Spleen (tissue), 7 donors: ENCODE results near the gene MMP17.

ENCODE experiments used
- POLR2A ChIP-seq, 3 donors: fragments of 450-650 bp; IDR thresholded peaks; one replicate each; pipeline ENCODE4 v1.5.1; 2017; ENCODE audit warnings: antibody characterized with exemption in 3 of 3, mild to moderate bottlenecking in 1 of 3
- POLR2AphosphoS5 ChIP-seq, 3 donors: sonication (generic); formaldehyde crosslinking; IDR thresholded peaks; one replicate each; pipeline ENCODE4 v1.5.1; 2017; ENCODE audit warnings: antibody characterized with exemption in 3 of 3
- TF ChIP-seq, protein P1 (sequence below), 11 experiments: fragments of 200-600 bp in 7 of 11; fragments of 450-650 bp in 4 of 11; sonication (generic) in 4 of 11; IDR thresholded peaks in 8 of 11; conservative IDR thresholded peaks in 3 of 11; 1 replicate in 7 of 11; 2 replicates in 4 of 11; pipeline versions ENCODE4 v1.4.0 to v1.8.0; 2016 to 2021; ENCODE audit warnings: antibody characterized with exemption in 11 of 11, inconsistent platforms in 4 of 11, mild to moderate bottlenecking in 1 of 11
- donor health status: DM: no; HTN: no; CAD: no; lungs with moderate emphysema.
- donor health status: DM: no; HTN: no; CAD: no.
- donor health status: DM: no; HTN: no; CAD: no.

DNA sequence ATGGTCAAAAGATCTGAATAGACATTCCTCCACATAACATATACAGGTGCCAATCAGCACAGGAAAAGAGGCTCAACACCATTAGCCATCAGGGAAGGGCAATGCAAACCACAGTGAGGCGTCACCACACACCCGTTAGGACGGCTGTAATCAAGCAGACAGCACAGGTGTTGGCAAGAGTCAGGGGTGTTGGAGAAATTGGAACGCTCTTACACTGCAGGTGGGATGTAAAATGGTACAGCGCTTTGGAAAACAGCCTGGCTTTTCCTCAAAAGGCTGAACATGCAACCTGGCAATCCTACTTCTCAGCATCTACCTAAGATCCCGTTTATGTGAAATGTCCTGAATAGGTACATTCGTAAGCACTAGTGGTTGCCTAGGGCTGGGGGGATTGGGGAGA lies 21.5 kb upstream of the MMP17 start:
- TF ChIP-seq POLR2AphosphoS5 (IDR thresholded peaks at IDR 0.05) (no peak), POLR2A (IDR thresholded peaks at IDR 0.05) (no peak)
- TF ChIP-seq, protein P1, sequence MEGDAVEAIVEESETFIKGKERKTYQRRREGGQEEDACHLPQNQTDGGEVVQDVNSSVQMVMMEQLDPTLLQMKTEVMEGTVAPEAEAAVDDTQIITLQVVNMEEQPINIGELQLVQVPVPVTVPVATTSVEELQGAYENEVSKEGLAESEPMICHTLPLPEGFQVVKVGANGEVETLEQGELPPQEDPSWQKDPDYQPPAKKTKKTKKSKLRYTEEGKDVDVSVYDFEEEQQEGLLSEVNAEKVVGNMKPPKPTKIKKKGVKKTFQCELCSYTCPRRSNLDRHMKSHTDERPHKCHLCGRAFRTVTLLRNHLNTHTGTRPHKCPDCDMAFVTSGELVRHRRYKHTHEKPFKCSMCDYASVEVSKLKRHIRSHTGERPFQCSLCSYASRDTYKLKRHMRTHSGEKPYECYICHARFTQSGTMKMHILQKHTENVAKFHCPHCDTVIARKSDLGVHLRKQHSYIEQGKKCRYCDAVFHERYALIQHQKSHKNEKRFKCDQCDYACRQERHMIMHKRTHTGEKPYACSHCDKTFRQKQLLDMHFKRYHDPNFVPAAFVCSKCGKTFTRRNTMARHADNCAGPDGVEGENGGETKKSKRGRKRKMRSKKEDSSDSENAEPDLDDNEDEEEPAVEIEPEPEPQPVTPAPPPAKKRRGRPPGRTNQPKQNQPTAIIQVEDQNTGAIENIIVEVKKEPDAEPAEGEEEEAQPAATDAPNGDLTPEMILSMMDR (IDR thresholded peaks at IDR 0.05 in 8 of 11, conservative IDR thresholded peaks at IDR 0.05 in 3 of 11): no peak
